HG03045 (cell line): ENCODE measurements around the gene ARHGAP29.

Experiments used
- ATAC-seq: cut with Tn5 transposase; IDR thresholded peaks from one replicate; pipeline ENCODE4 v1.9.1; 2021; ENCODE audit warnings: mild to moderate bottlenecking, moderate library complexity; ENCODE audit not compliant: unreplicated experiment

ARHGAP29 gene

DNA sequence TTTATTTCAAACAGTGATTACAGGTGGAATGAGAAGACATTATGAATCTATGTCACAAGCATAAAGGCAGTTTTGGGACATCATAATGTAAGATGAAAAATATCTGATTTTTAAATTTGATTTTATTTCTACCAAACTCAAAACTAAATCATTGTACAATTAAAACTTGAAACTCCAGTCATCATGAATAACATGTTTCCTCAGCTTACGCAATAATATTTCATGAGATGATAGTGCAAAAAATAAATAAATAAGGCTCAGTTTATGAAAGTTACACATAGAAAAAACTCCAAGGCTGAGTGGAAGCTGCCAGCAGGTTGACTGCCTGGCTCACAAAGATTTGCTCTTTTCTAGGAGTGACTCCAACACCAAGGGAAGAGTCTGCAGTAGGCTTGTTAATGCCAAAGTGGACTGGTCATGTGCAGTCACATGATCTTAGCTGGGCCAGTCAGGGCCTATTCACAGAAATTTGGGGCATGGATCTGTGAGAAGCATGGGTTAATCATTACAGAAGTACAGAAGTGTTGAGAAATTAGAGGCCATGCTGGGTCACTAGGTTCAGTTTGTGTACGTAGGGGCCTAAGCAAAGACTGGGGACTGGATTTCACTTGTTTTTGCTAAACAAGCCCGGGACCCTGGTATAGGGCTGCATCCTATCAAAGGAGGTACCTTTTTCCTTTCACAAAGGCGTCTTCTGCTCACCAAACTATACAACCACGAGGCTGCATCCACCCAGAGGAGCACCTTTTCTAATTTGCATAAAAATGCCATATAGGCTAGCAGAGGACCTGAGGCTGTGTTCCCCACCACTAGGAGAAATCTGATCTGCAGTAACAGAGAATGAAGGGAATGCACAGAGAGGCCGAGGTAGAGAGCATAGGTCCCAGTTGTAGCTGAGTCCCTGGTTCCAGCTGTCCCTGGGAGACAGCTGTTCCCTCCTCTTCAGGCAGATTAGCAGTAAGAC lies 111.6 kb downstream of the ARHGAP29 start:
- no peak for ATAC-seq

- ATAC-seq: no peak
These were observed 112.8 kb downstream of the ARHGAP29 start for GRCh38 chr1:94124538-94124937.

DNA sequence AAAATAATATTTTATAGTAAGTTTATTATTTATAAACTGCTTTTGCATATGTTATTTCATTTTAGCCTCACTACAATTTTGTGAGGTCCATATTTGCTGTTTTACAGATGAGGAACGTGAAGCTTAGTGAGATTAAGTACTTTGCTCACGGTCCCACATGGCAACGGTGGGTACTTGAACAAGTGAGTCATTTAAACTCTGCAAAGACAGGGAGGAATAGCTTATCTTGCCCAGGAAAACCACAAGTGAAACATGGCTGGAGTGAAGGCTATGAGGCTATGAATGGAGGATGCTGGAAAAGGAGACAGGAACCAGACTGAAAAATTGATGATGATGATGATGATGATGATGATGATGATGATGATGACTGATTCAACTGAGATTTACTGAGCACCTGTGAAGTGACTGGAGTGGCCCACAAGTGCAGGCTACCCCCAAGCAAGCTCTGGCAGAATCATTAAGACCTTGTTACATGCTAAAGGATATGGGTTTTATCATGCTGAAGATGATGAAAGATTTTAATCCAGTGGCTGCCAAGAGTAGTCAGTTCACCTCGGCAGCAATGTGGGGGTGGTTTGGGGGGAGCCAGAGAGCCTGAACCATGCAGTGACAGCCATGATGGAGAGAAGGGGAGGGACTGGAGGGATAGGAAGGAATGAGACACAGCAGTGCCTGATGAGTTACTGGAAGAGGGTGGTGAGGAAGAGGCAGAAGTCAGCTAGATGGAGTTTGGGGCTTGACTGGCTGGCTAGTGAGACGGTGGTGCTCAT lies 115.0 kb downstream of the ARHGAP29 start:
- no peak for ATAC-seq
